NOMO-1 treated with DMSO at 0.1 percent for 48 hours (cell line): Measurements from ENCODE around the gene CDYL.
"Not testable (repeated sequence)": the region's sequence is repeated elsewhere in the genome, so short reads cannot be mapped to it uniquely, and the experiment has no call there.

Source experiments
- DNase-seq: peaks from one replicate; lab custom pipeline; 2025; ENCODE audit not compliant: unreplicated experiment; lab: John Stamatoyannopoulos, UW

Gene CDYL

GRCh38 chr6:4840169-4840568 lies 64.0 kb downstream of the CDYL start:
- no peak for DNase-seq

- DNase-seq = no peak
These were observed 67.9 kb downstream of the CDYL start for GRCh38 chr6:4844108-4844507.

GRCh38 chr6:4846387-4846786 lies 70.2 kb downstream of the CDYL start:
- DNase-seq = no peak

- no peak for DNase-seq
These were observed 72.3 kb downstream of the CDYL start for GRCh38 chr6:4848382-4849068.

GRCh38 chr6:4849226-4850022 lies 73.2 kb downstream of the CDYL start:
- DNase-seq = no peak

- no peak for DNase-seq
These were observed 74.8 kb downstream of the CDYL start for GRCh38 chr6:4851035-4851434.

- DNase-seq = not testable (repeated sequence)
These were observed 76.0 kb downstream of the CDYL start for GRCh38 chr6:4852186-4852585.

GRCh38 chr6:4852938-4853337 lies 76.7 kb downstream of the CDYL start:
- no peak for DNase-seq

GRCh38 chr6:4853349-4853748 lies 77.1 kb downstream of the CDYL start:
- DNase-seq = no peak

- DNase-seq = no peak
These were observed 77.7 kb downstream of the CDYL start for GRCh38 chr6:4853782-4854511.

- no peak for DNase-seq
These were observed 80.6 kb downstream of the CDYL start for GRCh38 chr6:4856785-4857184.

GRCh38 chr6:4858194-4859015 lies 82.2 kb downstream of the CDYL start:
- no peak for DNase-seq

- no peak for DNase-seq
These were observed 84.2 kb downstream of the CDYL start for GRCh38 chr6:4860387-4860786.

GRCh38 chr6:4861564-4861963 lies 85.4 kb downstream of the CDYL start:
- no peak for DNase-seq

GRCh38 chr6:4864519-4864918 lies 88.3 kb downstream of the CDYL start:
- DNase-seq = peak; percentile 57

GRCh38 chr6:4865006-4865405 lies 88.8 kb downstream of the CDYL start:
- DNase-seq = not testable (repeated sequence)

GRCh38 chr6:4870821-4871494 lies 94.8 kb downstream of the CDYL start:
- no peak for DNase-seq

GRCh38 chr6:4871825-4872224 lies 95.6 kb downstream of the CDYL start:
- no peak for DNase-seq

GRCh38 chr6:4872841-4873240 lies 96.6 kb downstream of the CDYL start:
- no peak for DNase-seq

GRCh38 chr6:4873928-4874327 lies 97.7 kb downstream of the CDYL start:
- no peak for DNase-seq
